Measurements from ENCODE around the gene HERC4.

- TF ChIP-seq GATA2 (IDR thresholded peaks at IDR 0.05; ENCODE audit: low read depth, low read length): no peak
- TF ChIP-seq GATA3 (IDR thresholded peaks at IDR 0.05; ENCODE audit: low read depth, low read length): no peak
Measured at GRCh38 chr10:67893637-67894036, 181.4 kb downstream of the HERC4 start.
